Spleen (tissue), 11 donors: ENCODE measurements around the gene MANEAL. TPM values are rescaled to one million over a fixed set of nuclear protein-coding genes. Genes with fewer than 3 reads are reported as not detected.
A peak's percentile ranks its signal among the peaks of the same experiment; 100 is the strongest.

Experiments used
- DNase-seq: peaks from one replicate; pipeline ENCODE4 v3.0.0-alpha.2; 2020
- H3K27ac ChIP-seq, 8 donors: fragments of 200-600 bp; sonication (generic) in 7 of 8; 1 replicate in 4 of 8; 2 replicates in 4 of 8; pipeline versions ENCODE4 v1.5.0 to v1.8.0; 2016 to 2021; ENCODE audit warnings: inconsistent platforms in 4 of 8, mild to moderate bottlenecking in 4 of 8, moderate library complexity in 1 of 8
- H3K27me3 ChIP-seq, 7 donors: fragments of 200-600 bp; sonication (generic) in 6 of 7; replicated peaks in 1 of 7; 1 replicate in 4 of 7; 2 replicates in 3 of 7; pipeline versions ENCODE4 v1.5.0 to v1.8.0; 2016 to 2021; ENCODE audit warnings: inconsistent platforms in 3 of 7, mild to moderate bottlenecking in 1 of 7
- H3K36me3 ChIP-seq, 6 donors: fragments of 200-600 bp; sonication (generic) in 5 of 6; 1 replicate in 4 of 6; 2 replicates in 2 of 6; pipeline versions ENCODE4 v1.5.0 to v1.8.0; 2016 to 2021; ENCODE audit warnings: inconsistent platforms in 2 of 6
- H3K4me1 ChIP-seq, 6 donors: fragments of 200-600 bp; sonication (generic) in 5 of 6; 1 replicate in 3 of 6; 2 replicates in 3 of 6; pipeline versions ENCODE4 v1.5.0 to v1.8.0; 2016 to 2021; ENCODE audit warnings: inconsistent platforms in 3 of 6
- H3K4me3 ChIP-seq, 8 donors: fragments of 200-600 bp; sonication (generic) in 7 of 8; 1 replicate in 4 of 8; 2 replicates in 4 of 8; pipeline versions ENCODE4 v1.5.0 to v1.8.0; 2016 to 2021; ENCODE audit warnings: inconsistent platforms in 4 of 8, mild to moderate bottlenecking in 4 of 8, moderate library complexity in 2 of 8
- H3K9me3 ChIP-seq, 8 donors: fragments of 200-600 bp; sonication (generic) in 7 of 8; 1 replicate in 4 of 8; 2 replicates in 4 of 8; pipeline versions ENCODE4 v1.5.0 to v1.8.0; 2016 to 2021; ENCODE audit warnings: inconsistent platforms in 4 of 8
- POLR2A ChIP-seq, 3 donors: fragments of 450-650 bp; IDR thresholded peaks; one replicate each; pipeline ENCODE4 v1.5.1; 2017; ENCODE audit warnings: antibody characterized with exemption in 3 of 3, mild to moderate bottlenecking in 1 of 3
- POLR2AphosphoS5 ChIP-seq, 3 donors: sonication (generic); formaldehyde crosslinking; IDR thresholded peaks; one replicate each; pipeline ENCODE4 v1.5.1; 2017; ENCODE audit warnings: antibody characterized with exemption in 3 of 3
- WGBS, 5 donors: extraction: QIAGEN DNeasy Blood & Tissue Kit in 3 of 5; methylation state at CpG; one replicate each; pipeline versions ENCODE4 v1.1.5 to v1.1.7; 2013 to 2018; 5-methylcytosine and 5-hydroxymethylcytosine counted together
- intact Hi-C: fragments of 100-400 bp; cut with DNase I; formaldehyde crosslinking; loops from one replicate; pipeline ENCODE4 v1.15.0; 2023; ENCODE audit warnings: low total_unique reads
- polyA plus RNA-seq, 3 donors: library from polyadenylated mRNA; stranded (reverse); fragments of 200-250 nt; gene quantifications; one replicate each; pipeline ENCODE4 v1.2.1, GENCODE V29; 2013
- total RNA-seq, 7 donors: library from RNA; depleted of rRNA in 3 of 7; stranded (reverse); fragments of >200 nt in 3 of 7; fragmentation: NEBNext Ultra II Directional in 4 of 7; extraction: Animal tissue kit (Norgen Biotek cat#: 25700) in 4 of 7; gene quantifications; one replicate each; pipeline versions ENCODE4 v1.1.0 to v1.2.1, GENCODE V29; 2016 to 2021
- TF ChIP-seq, protein P1 (sequence below), 11 experiments: fragments of 200-600 bp in 7 of 11; fragments of 450-650 bp in 4 of 11; sonication (generic) in 4 of 11; IDR thresholded peaks in 8 of 11; conservative IDR thresholded peaks in 3 of 11; 1 replicate in 7 of 11; 2 replicates in 4 of 11; pipeline versions ENCODE4 v1.4.0 to v1.8.0; 2016 to 2021; ENCODE audit warnings: antibody characterized with exemption in 11 of 11, inconsistent platforms in 4 of 11, mild to moderate bottlenecking in 1 of 11
- donor health status: healthy with polysubstance abuse.
- donor health status: DM: no; HTN: no; CAD: no; lungs with moderate emphysema.
- donor health status: DM: no; HTN: no; CAD: no.
- donor health status: Bipolar disorder and iron deficiency.
- donor health status: healthy.
- donor health status: DM: no; HTN: no; CAD: no.
- donor health status: DM: yes; HTN: yes; CAD: no.

Gene MANEAL
- total and polyA plus RNA-seq, 10 donors = 1.4 to 9.2 (median 2.3) TPM

DNA sequence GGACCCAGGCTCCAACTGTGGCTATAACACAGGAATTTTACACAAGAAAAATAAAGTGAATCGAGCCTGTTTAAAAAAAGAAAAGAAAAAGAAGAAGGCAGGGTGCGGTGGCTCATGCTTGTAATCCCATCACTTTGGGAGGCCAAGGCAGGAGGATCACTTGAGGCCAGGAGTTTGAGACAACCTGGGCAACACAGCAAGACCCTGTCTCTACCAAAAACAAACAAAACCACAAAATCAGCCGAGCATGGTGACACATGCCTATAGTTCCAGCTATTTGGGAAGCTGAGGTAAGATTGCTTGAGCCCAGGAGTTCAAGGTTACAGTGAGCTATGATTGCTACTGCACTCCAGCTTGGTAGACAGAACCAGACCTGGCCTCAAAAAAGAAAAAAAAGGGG lies 48.0 kb downstream of the MANEAL start:
- H3K9me3 ChIP-seq = no peaks in the 10 kb centered on the region
- WGBS, 5 donors = 86 to 96% (median 89%) methylated on average over 3 of the region's 3 CpGs
- H3K27me3 ChIP-seq = no peaks in the 10 kb centered on the region
- no peak for TF ChIP-seq POLR2A (IDR thresholded peaks at IDR 0.05)
- no peak for DNase-seq
- intact Hi-C loops = no loop called here
- H3K36me3 ChIP-seq = peaks cover 2 to 71% (median 38%) of the 10 kb centered on the region in 6 donors
- H3K4me1 ChIP-seq = peaks cover 5 to 76% (median 31%) of the 10 kb centered on the region in 6 donors
- H3K4me3 ChIP-seq = no peak overlapping the region
- peak overlapping the region in 1 of 8 donors; percentile 78 for H3K27ac ChIP-seq

DNA sequence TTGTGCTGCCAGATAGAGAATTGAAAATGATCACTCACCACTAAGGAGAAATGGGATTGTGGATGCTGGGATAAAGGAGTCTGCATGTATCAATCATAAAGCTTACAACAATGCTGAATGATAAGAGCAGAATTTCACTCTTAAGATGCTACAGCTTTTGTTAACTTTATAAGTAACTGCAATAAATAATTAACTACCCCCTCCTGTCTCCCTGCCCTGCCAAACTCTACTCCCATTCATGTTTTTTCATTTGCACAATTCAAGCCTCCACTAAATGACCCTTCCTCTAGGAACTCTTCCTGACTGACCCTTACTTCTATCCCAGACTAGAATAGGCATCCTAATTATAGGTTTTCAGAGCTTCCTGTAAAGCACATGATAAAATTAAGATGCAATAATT lies 50.9 kb downstream of the MANEAL start:
- Histone ChIP-seq H3K27me3 (no peaks in the 10 kb centered on the region), H3K27ac (peak overlapping the region in 4 of 8 donors; percentile 78 to 85 (median 80)), H3K4me3 (no peak overlapping the region), H3K36me3 (peaks cover 2 to 63% (median 13%) of the 10 kb centered on the region in 6 donors), H3K9me3 (no peaks in the 10 kb centered on the region), H3K4me1 (peaks cover 11 to 100% (median 53%) of the 10 kb centered on the region in 6 donors)
- no peak for TF ChIP-seq POLR2AphosphoS5 (IDR thresholded peaks at IDR 0.05)
- TF ChIP-seq POLR2A (IDR thresholded peaks at IDR 0.05) = no peak
- TF ChIP-seq, protein P1, sequence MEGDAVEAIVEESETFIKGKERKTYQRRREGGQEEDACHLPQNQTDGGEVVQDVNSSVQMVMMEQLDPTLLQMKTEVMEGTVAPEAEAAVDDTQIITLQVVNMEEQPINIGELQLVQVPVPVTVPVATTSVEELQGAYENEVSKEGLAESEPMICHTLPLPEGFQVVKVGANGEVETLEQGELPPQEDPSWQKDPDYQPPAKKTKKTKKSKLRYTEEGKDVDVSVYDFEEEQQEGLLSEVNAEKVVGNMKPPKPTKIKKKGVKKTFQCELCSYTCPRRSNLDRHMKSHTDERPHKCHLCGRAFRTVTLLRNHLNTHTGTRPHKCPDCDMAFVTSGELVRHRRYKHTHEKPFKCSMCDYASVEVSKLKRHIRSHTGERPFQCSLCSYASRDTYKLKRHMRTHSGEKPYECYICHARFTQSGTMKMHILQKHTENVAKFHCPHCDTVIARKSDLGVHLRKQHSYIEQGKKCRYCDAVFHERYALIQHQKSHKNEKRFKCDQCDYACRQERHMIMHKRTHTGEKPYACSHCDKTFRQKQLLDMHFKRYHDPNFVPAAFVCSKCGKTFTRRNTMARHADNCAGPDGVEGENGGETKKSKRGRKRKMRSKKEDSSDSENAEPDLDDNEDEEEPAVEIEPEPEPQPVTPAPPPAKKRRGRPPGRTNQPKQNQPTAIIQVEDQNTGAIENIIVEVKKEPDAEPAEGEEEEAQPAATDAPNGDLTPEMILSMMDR (IDR thresholded peaks at IDR 0.05 in 8 of 11, conservative IDR thresholded peaks at IDR 0.05 in 3 of 11) = no peak
- no peak for DNase-seq
- intact Hi-C loops = no loop called here

DNA sequence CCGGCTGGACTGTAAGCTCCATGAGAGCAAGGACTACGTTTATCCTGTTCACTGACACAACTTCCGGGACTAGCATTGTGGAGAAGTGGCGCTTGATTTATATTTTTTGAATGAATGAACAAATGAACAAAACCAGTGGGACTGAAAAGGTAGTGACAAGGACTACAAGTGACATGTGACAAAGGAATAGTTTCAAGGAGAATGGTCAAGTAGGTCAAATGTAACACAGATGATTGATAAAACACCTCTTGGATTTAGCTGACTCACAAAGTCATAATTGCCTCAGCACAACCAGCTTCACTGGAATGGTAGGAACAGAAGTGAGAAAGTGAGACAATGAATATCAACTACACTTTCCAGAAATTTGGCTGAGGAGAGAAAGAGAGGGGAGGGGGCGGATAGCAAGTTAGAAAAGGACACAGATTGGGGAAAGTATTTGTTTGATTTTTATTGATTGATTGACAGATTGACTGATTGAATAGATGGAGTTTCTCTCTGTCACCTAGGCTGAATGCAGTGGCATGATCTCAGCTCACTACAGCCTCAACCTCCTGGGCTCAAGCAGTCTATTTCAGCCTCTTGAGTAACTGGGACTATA lies 51.5 kb downstream of the MANEAL start:
- Histone ChIP-seq H3K27ac (peak overlapping the region in 7 of 8 donors; percentile 6 to 85 (median 78)), H3K36me3 (peaks cover 0 to 59% (median 7%) of the 10 kb centered on the region in 6 donors), H3K9me3 (no peaks in the 10 kb centered on the region), H3K4me3 (peak overlapping the region in 1 of 8 donors; percentile 14), H3K4me1 (peaks cover 11 to 100% (median 53%) of the 10 kb centered on the region in 6 donors), H3K27me3 (no peaks in the 10 kb centered on the region)
- 79 to 98% (median 90%) methylated on average over 5 of the region's 5 CpGs for WGBS, 5 donors
- TF ChIP-seq, protein P1 (IDR thresholded peaks at IDR 0.05 in 8 of 11, conservative IDR thresholded peaks at IDR 0.05 in 3 of 11) = no peak
- TF ChIP-seq POLR2A (IDR thresholded peaks at IDR 0.05) (no peak), POLR2AphosphoS5 (IDR thresholded peaks at IDR 0.05) (no peak)
- intact Hi-C loops = no loop called here
- no peak for DNase-seq

DNA sequence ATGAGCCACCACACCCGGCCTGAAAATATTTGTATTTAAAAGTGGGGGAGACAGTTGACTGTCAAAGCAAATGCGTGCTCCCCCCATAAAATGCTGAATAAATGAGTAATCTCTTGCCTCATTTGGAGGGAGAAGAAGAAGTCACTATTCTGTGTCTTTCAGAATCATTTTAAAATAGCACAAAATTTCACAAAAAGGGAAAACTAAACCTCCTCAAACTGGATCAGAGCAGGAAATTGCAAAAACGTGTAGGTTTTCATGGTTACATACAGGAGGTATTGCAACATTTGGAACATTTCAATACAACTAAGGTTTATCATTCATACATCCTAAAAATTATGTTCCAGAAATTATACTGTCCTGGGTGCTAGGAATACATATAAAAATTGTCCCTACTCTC lies 52.1 kb downstream of the MANEAL start:
- Histone ChIP-seq H3K27ac (peak overlapping the region in 7 of 8 donors; percentile 6 to 85 (median 78)), H3K4me1 (peaks cover 12 to 100% (median 59%) of the 10 kb centered on the region in 6 donors), H3K9me3 (no peaks in the 10 kb centered on the region), H3K4me3 (peak overlapping the region in 1 of 8 donors; percentile 14), H3K36me3 (peaks cover 0 to 53% (median 5%) of the 10 kb centered on the region in 6 donors), H3K27me3 (no peaks in the 10 kb centered on the region)
- no peak for DNase-seq
- intact Hi-C loops = no loop called here
- WGBS, 5 donors = 29 to 57% (median 39%) methylated on average over 3 of the region's 3 CpGs
- TF ChIP-seq POLR2A (IDR thresholded peaks at IDR 0.05) = no peak
- TF ChIP-seq POLR2AphosphoS5 (IDR thresholded peaks at IDR 0.05) = no peak
- TF ChIP-seq, protein P1 (IDR thresholded peaks at IDR 0.05 in 8 of 11, conservative IDR thresholded peaks at IDR 0.05 in 3 of 11) = no peak
